GM12878 (cell line): ENCODE results near the gene FGF2. TPM values are rescaled to one million over a fixed set of nuclear protein-coding genes. Genes with fewer than 3 reads are reported as not detected.

Source experiments
- ATAC-seq: fragments of 200-7000 bp; cut with Tn5 transposase; 3 replicates; pipeline ENCODE4 v1.9.1; 2020; ENCODE audit warnings: mild to moderate bottlenecking, moderate library complexity
- BruUV-seq: library from RNA; stranded (reverse); fragments of 400-500 nt; replicated peaks from 2 replicates; lab custom pipeline; 2021; lab: Mats Ljungman, UMichigan
- CTCF ChIA-PET: fragments of 300-600 bp; sonication (Branson Sonifier 250); formaldehyde crosslinking; extraction: SDS; loops from one replicate; lab custom pipeline; 2021; ENCODE audit warnings: inconsistent platforms; lab: Yijun Ruan, JAX
- POLR2A ChIA-PET: fragments of 350-600 bp; formaldehyde crosslinking; extraction: SDS; loops from one replicate; lab custom pipeline; 2021; ENCODE audit warnings: inconsistent platforms; lab: Charles Lee
- RAD21 ChIA-PET: fragments of 300-600 bp; sonication (Branson Sonifier 250); formaldehyde crosslinking; loops from one replicate; lab custom pipeline; 2023; ENCODE audit warnings: antibody characterized with exemption; ENCODE audit not compliant: unreplicated experiment; lab: Charles Lee
- SMC1A ChIA-PET: fragments of 300-600 bp; sonication (Branson Sonifier 250); formaldehyde crosslinking; loops from one replicate; lab custom pipeline; 2023; ENCODE audit not compliant: unreplicated experiment, uncharacterized antibody; lab: Charles Lee
- DNase-seq: peaks from one replicate; pipeline ENCODE4 v3.0.0-alpha.2; 2011; ENCODE audit warnings: low read depth, low spot score
- FAIRE-seq: peaks from 3 replicates; lab custom pipeline; 2011; peaks lifted over from hg19 to GRCh38; lab: Jason Lieb, UNC
- H2AFZ ChIP-seq: 2 replicates; pipeline ENCODE4 v1.6.0; 2011; ENCODE audit warnings: low read depth, low read length, control low read depth; ENCODE audit not compliant: control insufficient read depth
- H3K27ac ChIP-seq: 2 replicates; pipeline ENCODE4 v1.5.1; 2011; ENCODE audit warnings: control low read depth; ENCODE audit not compliant: control insufficient read depth, insufficient read depth
- H3K27me3 ChIP-seq, 2 experiments: replicated peaks in 1 of 2; 2 replicates each; pipeline versions ENCODE4 v1.6.0 to v1.6.1; 2011; ENCODE audit warnings: low read length in 1 of 2; ENCODE audit not compliant: control insufficient read depth in 2 of 2, insufficient read depth in 2 of 2
- H3K36me3 ChIP-seq, 2 experiments: 2 replicates each; pipeline ENCODE4 v1.5.1; 2011; ENCODE audit warnings: low read length in 1 of 2; ENCODE audit not compliant: control insufficient read depth in 2 of 2, insufficient read depth in 2 of 2
- H3K4me1 ChIP-seq: 2 replicates; pipeline ENCODE4 v1.6.1; 2011; ENCODE audit warnings: mild to moderate bottlenecking, low read length, moderate library complexity, mixed read lengths; ENCODE audit not compliant: control insufficient read depth, insufficient read depth
- H3K4me2 ChIP-seq: 2 replicates; pipeline ENCODE4 v1.6.0; 2011; ENCODE audit warnings: control low read depth; ENCODE audit not compliant: control insufficient read depth, insufficient read depth
- H3K4me3 ChIP-seq: fragments of 200-600 bp; sonication (generic); 2 replicates; pipeline ENCODE4 v1.5.1; 2016
- H3K79me2 ChIP-seq: 2 replicates; pipeline ENCODE4 v1.6.0; 2011; ENCODE audit warnings: low read length; ENCODE audit not compliant: control insufficient read depth, insufficient read depth
- H3K9ac ChIP-seq: 2 replicates; pipeline ENCODE4 v1.8.0; 2011; ENCODE audit warnings: low read length, control low read depth, mixed read lengths; ENCODE audit not compliant: control insufficient read depth, insufficient read depth
- H3K9me3 ChIP-seq: replicated peaks from 3 replicates; pipeline ENCODE4 v1.5.1; 2011; ENCODE audit warnings: mild to moderate bottlenecking, low read length; ENCODE audit not compliant: control insufficient read depth, insufficient read depth
- H4K20me1 ChIP-seq: 2 replicates; pipeline ENCODE4 v1.6.0; 2011; ENCODE audit not compliant: control insufficient read depth, insufficient read depth
- CBX5 ChIP-seq: sonication (generic); IDR thresholded peaks from 2 replicates; pipeline ENCODE4 v1.6.1; 2016; ENCODE audit warnings: low read depth, moderate library complexity, mild to moderate bottlenecking, inconsistent platforms
- NR2C1 ChIP-seq: fragments of 450-650 bp; IDR thresholded peaks from 2 replicates; pipeline ENCODE4 v1.6.1; 2017; ENCODE audit warnings: antibody characterized with exemption, mild to moderate bottlenecking, moderate library complexity
- POLR2AphosphoS5 ChIP-seq: IDR thresholded peaks from 2 replicates; pipeline ENCODE4 v1.6.1; 2011; ENCODE audit warnings: mild to moderate bottlenecking, low read length, inconsistent platforms
- RAD21 ChIP-seq: IDR thresholded peaks from 2 replicates; pipeline ENCODE4 v1.6.1; 2011; ENCODE audit warnings: mild to moderate bottlenecking, low read depth, low read length, moderate library complexity; ENCODE audit not compliant: insufficient read depth
- STAT3 ChIP-seq: IDR thresholded peaks from 2 replicates; pipeline ENCODE4 v1.6.1; 2011; ENCODE audit warnings: low read depth, low read length, improper control_type of control experiment
- TCF3 ChIP-seq: IDR thresholded peaks from 2 replicates; pipeline ENCODE4 v1.6.1; 2012; ENCODE audit warnings: low read depth, mild to moderate bottlenecking, low read length, borderline replicate concordance; ENCODE audit not compliant: insufficient read depth
- USF2 ChIP-seq: IDR thresholded peaks from 2 replicates; pipeline ENCODE4 v1.6.1; 2011; ENCODE audit warnings: low read depth, low read length, improper control_type of control experiment, borderline replicate concordance
- ZNF622 ChIP-seq: fragments of 450-650 bp; IDR thresholded peaks from 2 replicates; pipeline ENCODE4 v1.6.1; 2017; ENCODE audit warnings: mild to moderate bottlenecking, inconsistent platforms
- WGBS: methylation state at CpG from one replicate; pipeline ENCODE4 v1.1.6; 2016; ENCODE audit warnings: low lambda C conversion rate; ENCODE audit not compliant: insufficient replicate concordance, insufficient coverage; ENCODE audit errors: missing lambda C conversion rate; 5-methylcytosine and 5-hydroxymethylcytosine counted together
- in situ Hi-C: fragments of 300-500 bp; cut with MboI; formaldehyde crosslinking; loops from 9 replicates; pipeline ENCODE4 v1.14.3; 2018; ENCODE audit warnings: mixed read lengths
- intact Hi-C: fragments of 100-400 bp; cut with micrococcal nuclease; formaldehyde crosslinking; loops from one replicate; pipeline ENCODE4 v1.14.2; 2022; ENCODE audit not compliant: unreplicated experiment
- polyA plus RNA-seq, 11 experiments: library from polyadenylated mRNA; depleted of rRNA in 4 of 11; unstranded in 6 of 11; stranded (reverse) in 5 of 11; fragments of >200 nt; fragmentation: Nextera tagmentation in 4 of 11; fragmentation: Illumina TruSeq in 1 of 11; extraction: Ambion mirVana in 4 of 11; extraction: Trizol in 1 of 11; gene quantifications; 1 replicate in 1 of 11; 2 replicates in 10 of 11; pipeline versions ENCODE4 v1.2.1 to v1.2.3, GENCODE V29; 2011 to 2016; ENCODE audit warnings: inconsistent platforms in 2 of 11, missing spikeins in 2 of 11, low read depth in 1 of 11
- total RNA-seq, 4 experiments: library from RNA; depleted of rRNA in 3 of 4; stranded (reverse); fragments of >200 nt in 3 of 4; fragmentation: Illumina TruSeq in 1 of 4; extraction: Trizol in 1 of 4; gene quantifications; 2 replicates each; pipeline versions ENCODE4 v1.2.1 to v1.2.3, GENCODE V29; 2013 to 2021
- TF ChIP-seq, protein P1 (sequence below): IDR thresholded peaks from 2 replicates; pipeline ENCODE4 v1.6.1; 2011; ENCODE audit warnings: borderline replicate concordance, low read depth, mild to moderate bottlenecking, moderate library complexity, mixed read lengths, low read length; ENCODE audit not compliant: insufficient read depth; ENCODE audit errors: extremely low read length

The FGF2 gene
- total and polyA plus RNA-seq, 10 of the 15 experiments (the other 5 are each of a cell fraction or from before 2014, with no cell fraction given) = 0.13 to 1.7 (median 0.25) TPM

GRCh38 chr4:122777846-122778673, 48.6 kb upstream of the FGF2 start:
- 87% methylated on average over 7 of the region's 7 CpGs for WGBS
- FAIRE-seq = no peak
- in situ Hi-C loops = no loop called here

More at GRCh38 chr4:122777846-122778673, 48.6 kb upstream of the FGF2 start:
- ChIA-PET SMC1A (no interaction called here), RAD21 (no interaction called here), POLR2A (no interaction called here), CTCF (no interaction called here)
- Histone ChIP-seq H3K27ac (no peak overlapping the region), H3K4me1 (no peaks in the 10 kb centered on the region), H3K36me3 (no peaks in the 10 kb centered on the region), H4K20me1 (no peaks in the 10 kb centered on the region), H3K79me2 (no peaks in the 10 kb centered on the region), H3K4me3 (no peak overlapping the region), H3K9me3 (no peaks in the 10 kb centered on the region), H3K27me3 (peaks cover 0 to 3% of the 10 kb centered on the region in 2 experiments; a peak in 3 of 4 replicates), H2AFZ (no peak overlapping the region), H3K9ac (no peak overlapping the region), H3K4me2 (no peak overlapping the region)
- ATAC-seq = no peak
- no peak for TF ChIP-seq TCF3
- TF ChIP-seq CBX5 = no peak
- TF ChIP-seq ZNF622 = no peak
- no peak for TF ChIP-seq USF2
- no peak for TF ChIP-seq NR2C1
- TF ChIP-seq, protein P1, sequence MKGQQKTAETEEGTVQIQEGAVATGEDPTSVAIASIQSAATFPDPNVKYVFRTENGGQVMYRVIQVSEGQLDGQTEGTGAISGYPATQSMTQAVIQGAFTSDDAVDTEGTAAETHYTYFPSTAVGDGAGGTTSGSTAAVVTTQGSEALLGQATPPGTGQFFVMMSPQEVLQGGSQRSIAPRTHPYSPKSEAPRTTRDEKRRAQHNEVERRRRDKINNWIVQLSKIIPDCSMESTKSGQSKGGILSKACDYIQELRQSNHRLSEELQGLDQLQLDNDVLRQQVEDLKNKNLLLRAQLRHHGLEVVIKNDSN = no peak
- TF ChIP-seq POLR2AphosphoS5 = no peak
- no peak for TF ChIP-seq STAT3
- no peak for TF ChIP-seq RAD21
- DNase-seq = no peak
- BruUV-seq = no TSS peak
- intact Hi-C loops = no loop called here
